Parathyroid adenoma (tissue), 2 donors: Measurements from ENCODE around the gene LPO.
A peak's percentile ranks its signal among the peaks of the same experiment; 100 is the strongest.

Experiments
- H2AFZ ChIP-seq: fragments of 300-600 bp; sonication (generic); one replicate; pipeline ENCODE4 v1.7.0; 2017; ENCODE audit warnings: antibody characterized with exemption, mild to moderate bottlenecking
- H3K27ac ChIP-seq: fragments of 300-600 bp; sonication (generic); one replicate; pipeline ENCODE4 v1.7.0; 2017
- H3K27me3 ChIP-seq: fragments of 300-600 bp; sonication (generic); one replicate; pipeline ENCODE4 v1.7.0; 2017; ENCODE audit warnings: low read length; ENCODE audit not compliant: control insufficient read depth, insufficient read depth
- H3K36me3 ChIP-seq: fragments of 300-600 bp; sonication (generic); one replicate; pipeline ENCODE4 v1.7.0; 2017; ENCODE audit warnings: low read length; ENCODE audit not compliant: control insufficient read depth, insufficient read depth
- H3K4me1 ChIP-seq: fragments of 300-600 bp; sonication (generic); one replicate; pipeline ENCODE4 v1.7.0; 2017; ENCODE audit warnings: control low read depth
- H3K4me2 ChIP-seq: fragments of 300-600 bp; sonication (generic); one replicate; pipeline ENCODE4 v1.7.0; 2017; ENCODE audit warnings: low read length
- H3K4me3 ChIP-seq: fragments of 300-600 bp; sonication (generic); one replicate; pipeline ENCODE4 v1.7.0; 2017; ENCODE audit warnings: low read depth, low read length
- H3K79me2 ChIP-seq: fragments of 300-600 bp; sonication (generic); one replicate; pipeline ENCODE4 v1.7.0; 2017; ENCODE audit warnings: control low read depth
- H3K9ac ChIP-seq: fragments of 300-600 bp; sonication (generic); one replicate; pipeline ENCODE4 v1.7.0; 2017; ENCODE audit warnings: mild to moderate bottlenecking
- H3K9me3 ChIP-seq: fragments of 300-600 bp; sonication (generic); one replicate; pipeline ENCODE4 v1.7.0; 2017; ENCODE audit warnings: low read length; ENCODE audit not compliant: control insufficient read depth
- CTCF ChIP-seq: fragments of 300-600 bp; sonication (generic); IDR thresholded peaks from one replicate; pipeline ENCODE4 v1.7.0; 2017; ENCODE audit warnings: antibody characterized with exemption, mild to moderate bottlenecking
- donor health status: primary hyperparathyroidism.

The LPO gene

DNA sequence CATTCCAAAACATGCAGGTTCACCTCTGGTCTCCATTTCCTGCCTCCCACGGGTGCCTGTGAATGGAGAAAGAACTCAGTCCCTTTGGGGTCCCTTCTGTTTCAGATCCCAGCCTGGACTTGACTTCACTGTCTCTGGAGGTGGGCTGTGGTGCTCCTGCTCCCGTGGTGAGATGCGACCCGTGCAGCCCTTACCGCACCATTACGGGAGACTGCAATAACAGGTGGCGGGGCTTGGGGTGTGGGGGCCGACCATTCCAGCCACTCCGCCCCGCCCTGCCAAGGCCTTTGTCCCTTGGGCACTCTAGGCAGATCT, 10.5 kb downstream of the LPO start:
- Histone ChIP-seq H3K4me3 (no peak overlapping the region), H3K36me3 (no peaks in the 10 kb centered on the region), H3K4me2 (no peak overlapping the region), H3K4me1 (peaks cover 8% of the 10 kb centered on the region), H3K79me2 (no peaks in the 10 kb centered on the region), H3K9ac (no peak overlapping the region), H3K27ac (no peak overlapping the region), H3K27me3 (no peaks in the 10 kb centered on the region), H3K9me3 (no peaks in the 10 kb centered on the region), H2AFZ (peak overlapping the region; percentile 94)
- TF ChIP-seq CTCF = no peak

DNA sequence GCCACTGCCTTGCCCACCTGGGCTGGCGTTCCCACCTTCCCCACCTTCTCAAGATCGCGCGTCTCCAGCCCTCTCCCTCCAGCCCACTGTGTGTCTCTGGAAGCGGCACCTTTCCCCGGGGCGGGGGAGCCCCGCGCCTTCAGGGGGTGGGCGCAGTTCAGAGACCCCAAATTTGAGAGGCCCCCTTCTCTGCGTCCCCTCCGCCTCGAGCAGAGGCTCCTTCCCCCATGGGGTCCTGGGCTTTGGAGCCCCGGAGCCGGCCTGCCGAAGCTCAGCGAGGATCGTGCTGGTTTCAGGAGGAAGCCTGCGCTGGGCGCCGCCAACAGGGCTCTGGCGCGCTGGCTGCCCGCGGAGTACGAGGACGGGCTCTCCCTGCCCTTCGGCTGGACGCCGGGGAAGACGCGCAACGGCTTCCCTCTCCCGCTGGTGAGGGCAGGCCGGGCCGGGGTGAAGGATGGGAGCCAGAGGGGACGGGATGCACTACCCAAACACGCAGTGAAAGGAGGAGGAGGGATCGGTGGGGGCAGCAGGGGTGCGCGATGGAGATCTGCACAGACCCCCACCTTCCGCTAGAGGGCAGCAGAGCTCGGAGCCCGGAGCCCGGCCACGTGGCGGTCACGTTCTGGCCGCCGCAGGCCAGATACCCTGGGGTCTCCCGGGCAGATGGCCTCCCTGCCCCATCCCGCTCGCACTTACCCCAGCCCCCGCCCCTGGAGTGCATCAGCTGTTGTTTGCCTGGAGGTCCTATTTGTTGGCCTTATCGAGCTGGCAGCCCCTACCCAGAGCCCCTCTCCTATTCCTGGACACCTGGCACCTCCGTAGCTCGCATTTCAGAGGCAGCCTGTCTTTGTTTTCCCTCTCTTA, 11.1 kb downstream of the LPO start:
- TF ChIP-seq CTCF = peak; percentile 92
- H3K4me2 ChIP-seq = peak overlapping the region; percentile 93
- H3K27me3 ChIP-seq = no peaks in the 10 kb centered on the region
- H3K27ac ChIP-seq = no peak overlapping the region
- peak overlapping the region; percentile 54 for H3K4me3 ChIP-seq
- peaks cover 8% of the 10 kb centered on the region for H3K4me1 ChIP-seq
- H3K36me3 ChIP-seq = no peaks in the 10 kb centered on the region
- H2AFZ ChIP-seq = peak overlapping the region; percentile 94
- no peaks in the 10 kb centered on the region for H3K79me2 ChIP-seq
- H3K9ac ChIP-seq = no peak overlapping the region
- H3K9me3 ChIP-seq = no peaks in the 10 kb centered on the region

- no peak for TF ChIP-seq CTCF
- H2AFZ ChIP-seq = no peak overlapping the region
- H3K27ac ChIP-seq = no peak overlapping the region
- H3K27me3 ChIP-seq = no peaks in the 10 kb centered on the region
- no peaks in the 10 kb centered on the region for H3K36me3 ChIP-seq
- no peaks in the 10 kb centered on the region for H3K9me3 ChIP-seq
- peaks cover 8% of the 10 kb centered on the region for H3K4me1 ChIP-seq
- H3K4me3 ChIP-seq = no peak overlapping the region
- no peak overlapping the region for H3K9ac ChIP-seq
- no peaks in the 10 kb centered on the region for H3K79me2 ChIP-seq
- no peak overlapping the region for H3K4me2 ChIP-seq
These were observed 12.1 kb downstream of the LPO start for GRCh38 chr17:58250344-58251011.

GRCh38 chr17:58252141-58252540, 13.8 kb downstream of the LPO start:
- Histone ChIP-seq H3K9ac (no peak overlapping the region), H3K9me3 (no peaks in the 10 kb centered on the region), H3K79me2 (no peaks in the 10 kb centered on the region), H3K4me1 (peaks cover 8% of the 10 kb centered on the region), H3K36me3 (no peaks in the 10 kb centered on the region), H3K4me2 (no peak overlapping the region), H2AFZ (no peak overlapping the region), H3K27ac (no peak overlapping the region), H3K27me3 (no peaks in the 10 kb centered on the region), H3K4me3 (no peak overlapping the region)
- TF ChIP-seq CTCF = no peak
